ENCODE results near the gene CCL27. TPM values are rescaled to one million over a fixed set of nuclear protein-coding genes. Genes with fewer than 3 reads are reported as not detected.

CCL27 gene
- total and polyA plus RNA-seq, 10 of the 15 experiments (the other 5 are each of a cell fraction or from before 2014, with no cell fraction given): 0.45 TPM; not detected in 9

DNA sequence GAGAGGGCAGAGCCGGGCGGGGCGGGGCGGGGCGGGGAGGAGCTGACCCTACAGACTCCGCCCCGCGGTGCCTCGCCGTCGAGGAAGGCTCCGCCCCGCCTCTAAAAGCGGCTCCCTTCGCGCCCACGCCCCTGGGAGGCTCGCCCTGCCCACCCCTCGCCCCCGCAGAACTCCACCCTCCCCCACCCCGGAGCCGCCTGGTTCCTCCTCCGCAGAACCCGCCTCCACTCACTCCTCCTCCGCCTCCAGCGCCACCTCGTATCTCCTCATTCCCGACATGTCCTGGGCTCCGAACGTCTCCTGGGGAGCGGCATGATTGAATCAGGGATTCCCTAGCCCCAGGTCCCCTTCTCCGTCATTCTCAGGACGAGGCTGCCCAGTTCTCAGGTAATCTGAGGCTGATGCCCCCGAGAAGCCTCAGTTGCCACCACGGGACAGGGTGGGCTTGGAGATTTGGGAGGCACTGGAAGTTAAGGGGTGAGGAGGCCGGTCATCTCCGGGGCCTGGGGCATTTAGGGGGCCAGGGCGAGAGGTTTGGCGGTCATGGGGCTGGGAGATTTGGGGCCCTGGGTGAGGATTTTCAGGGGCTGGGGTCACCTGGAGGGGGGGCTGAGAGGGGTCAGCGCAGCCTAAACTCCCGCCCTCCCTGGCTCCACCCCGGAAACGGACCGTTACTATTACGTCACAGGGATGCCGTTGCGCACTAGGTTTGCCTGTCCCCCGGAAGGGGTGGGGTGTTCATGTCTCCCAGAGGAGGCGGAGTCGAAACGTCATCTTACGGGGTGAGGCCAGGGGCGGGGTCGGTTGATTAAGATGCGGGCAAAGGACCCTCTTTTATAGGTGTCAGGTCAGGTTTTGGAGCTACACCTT lies 3.2 kb upstream of the CCL27 start (continued):
- TF ChIP-seq RB1 (IDR thresholded peaks at IDR 0.05; ENCODE audit: borderline replicate concordance) (no peak), SMARCA5 (IDR thresholded peaks at IDR 0.05) (peak; percentile 54; the same call in 1 of the 2 replicates), SIX5 (IDR thresholded peaks at IDR 0.05; ENCODE audit: low read depth, low read length, severe bottlenecking) (no peak)

DNA sequence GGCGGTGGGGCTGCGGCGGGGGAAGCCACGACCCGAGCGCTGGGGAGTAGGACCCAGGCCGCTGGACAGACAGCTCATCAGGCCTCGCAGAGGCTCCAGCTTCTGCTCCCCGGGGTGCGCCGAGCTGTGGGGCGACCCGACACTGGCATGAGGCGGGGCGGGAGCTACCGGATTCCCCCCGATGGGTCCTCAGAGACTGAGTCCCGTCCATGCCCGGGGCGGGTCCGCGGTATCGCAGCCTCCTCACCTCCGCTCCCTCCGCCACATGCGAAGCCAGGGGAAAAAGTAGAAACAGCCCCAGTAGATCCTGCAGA lies 2.6 kb upstream of the CCL27 start:
- SMC1A ChIA-PET (ENCODE audit: uncharacterized antibody, unreplicated experiment): interaction anchor here (0.7 to 1.1 kb wide), 2 partner anchors 18 to 21 kb away, joined by 3 read pairs; no protein-coding TSS in a partner anchor
- H3K27ac ChIP-seq (ENCODE audit: control insufficient read depth, insufficient read depth): no peak overlapping the region
- H4K20me1 ChIP-seq (ENCODE audit: control insufficient read depth, insufficient read depth): no peaks in the 10 kb centered on the region
- intact Hi-C loops (cut with micrococcal nuclease; ENCODE audit: unreplicated experiment): no loop called here
- H2AFZ ChIP-seq (ENCODE audit: control insufficient read depth, low read depth, low read length): peak overlapping the region; percentile 87
- peak; percentile 35 for ATAC-seq
- no TSS peak for BruUV-seq (replicated peaks)
- RAD21 ChIA-PET (ENCODE audit: unreplicated experiment): interaction anchor here (0.9 to 1.7 kb wide), 3 partner anchors 27 to 44 kb away, joined by 3 to 7 read pairs (median 5); partner anchors contain the start of genes DCTN3 and SIGMAR1
- no peaks in the 10 kb centered on the region; the same call in 2 of the 3 replicates for H3K9me3 ChIP-seq (replicated peaks; ENCODE audit: control insufficient read depth, insufficient read depth, low read length)
- TF ChIP-seq NR2C1 (IDR thresholded peaks at IDR 0.05): 0 out of 2 replicates have a peak, but pooled peaks have one; percentile 21
- no peak for TF ChIP-seq NFXL1 (IDR thresholded peaks at IDR 0.05; ENCODE audit: borderline replicate concordance)
- 0 out of 2 replicates have a peak, but pooled peaks have one; percentile 2 for TF ChIP-seq LARP7 (IDR thresholded peaks at IDR 0.05)
- TF ChIP-seq KAT2A (conservative IDR thresholded peaks at IDR 0.05; ENCODE audit: control insufficient read depth, low read depth, low read length): no peak
- TF ChIP-seq SMAD1 (IDR thresholded peaks at IDR 0.05; ENCODE audit: low read depth, partially characterized antibody): no peak
- TF ChIP-seq POLR2A (IDR thresholded peaks at IDR 0.05; ENCODE audit: low read depth, low read length): no peak
- no peak for TF ChIP-seq ZBED1 (IDR thresholded peaks at IDR 0.05; ENCODE audit: borderline replicate concordance)
- TF ChIP-seq SIX5 (IDR thresholded peaks at IDR 0.05; ENCODE audit: low read depth, low read length, severe bottlenecking): no peak
- TF ChIP-seq CHD2 (IDR thresholded peaks at IDR 0.05; ENCODE audit: borderline replicate concordance, low read depth, low read length): no peak
- no peak for TF ChIP-seq YY1 (IDR thresholded peaks at IDR 0.05; ENCODE audit: low read depth, low read length)
- TF ChIP-seq, protein P1, sequence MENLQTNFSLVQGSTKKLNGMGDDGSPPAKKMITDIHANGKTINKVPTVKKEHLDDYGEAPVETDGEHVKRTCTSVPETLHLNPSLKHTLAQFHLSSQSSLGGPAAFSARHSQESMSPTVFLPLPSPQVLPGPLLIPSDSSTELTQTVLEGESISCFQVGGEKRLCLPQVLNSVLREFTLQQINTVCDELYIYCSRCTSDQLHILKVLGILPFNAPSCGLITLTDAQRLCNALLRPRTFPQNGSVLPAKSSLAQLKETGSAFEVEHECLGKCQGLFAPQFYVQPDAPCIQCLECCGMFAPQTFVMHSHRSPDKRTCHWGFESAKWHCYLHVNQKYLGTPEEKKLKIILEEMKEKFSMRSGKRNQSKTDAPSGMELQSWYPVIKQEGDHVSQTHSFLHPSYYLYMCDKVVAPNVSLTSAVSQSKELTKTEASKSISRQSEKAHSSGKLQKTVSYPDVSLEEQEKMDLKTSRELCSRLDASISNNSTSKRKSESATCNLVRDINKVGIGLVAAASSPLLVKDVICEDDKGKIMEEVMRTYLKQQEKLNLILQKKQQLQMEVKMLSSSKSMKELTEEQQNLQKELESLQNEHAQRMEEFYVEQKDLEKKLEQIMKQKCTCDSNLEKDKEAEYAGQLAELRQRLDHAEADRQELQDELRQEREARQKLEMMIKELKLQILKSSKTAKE (IDR thresholded peaks at IDR 0.05; ENCODE audit: low read depth, poor library complexity, severe bottlenecking): no peak
- no peak for TF ChIP-seq PML (IDR thresholded peaks at IDR 0.05; ENCODE audit: low read length)
- H3K27me3 ChIP-seq (replicated peaks in 1 of 2; ENCODE audit: control insufficient read depth in 2 of 2, insufficient read depth in 2 of 2, low read length in 1 of 2): no peaks in the 10 kb centered on the region
- H3K36me3 ChIP-seq (ENCODE audit: control insufficient read depth in 2 of 2, insufficient read depth in 2 of 2, low read length in 1 of 2): no peaks in the 10 kb centered on the region
- in situ Hi-C loops (cut with MboI): no loop called here
- no peaks in the 10 kb centered on the region for H3K79me2 ChIP-seq (ENCODE audit: control insufficient read depth, insufficient read depth, low read length)
- peak overlapping the region; percentile 96 for H3K4me2 ChIP-seq (ENCODE audit: control insufficient read depth, insufficient read depth)
- POLR2A ChIA-PET: interaction anchor here (0.6 kb wide), 1 partner anchor 406 kb away, joined by 5 read pairs; no protein-coding TSS in a partner anchor
- 3% methylated on average over 15 of the region's 26 CpGs for WGBS (ENCODE audit: insufficient coverage, insufficient replicate concordance, low lambda C conversion rate, missing lambda C conversion rate)
- no peak for DNase-seq (ENCODE audit: low read depth, low spot score)
- H3K9ac ChIP-seq (ENCODE audit: control insufficient read depth, insufficient read depth, low read length): peak overlapping the region; percentile 39; the same call in 1 of the 2 replicates
- H3K4me3 ChIP-seq: peak overlapping the region; percentile 97
- CTCF ChIA-PET: interaction anchor here (0.5 to 3.2 kb wide), 13 partner anchors 9 to 1620 kb away, joined by 3 to 23 read pairs (median 3); partner anchors contain the start of genes GALT, MYORG and SIGMAR1
- no peak for FAIRE-seq
- H3K4me1 ChIP-seq (ENCODE audit: control insufficient read depth, insufficient read depth, low read length): peaks cover 9% of the 10 kb centered on the region
